IMR-90 (cell line): Measurements from ENCODE around the gene ZNF618. TPM values are rescaled to one million over a fixed set of nuclear protein-coding genes. Genes with fewer than 3 reads are reported as not detected.

ENCODE experiments used
- ATAC-seq: fragments of 200-7000 bp; cut with Tn5 transposase; 2 replicates; pipeline ENCODE4 v1.9.1; 2020; ENCODE audit warnings: low read depth, mild to moderate bottlenecking, moderate library complexity
- BruUV-seq: library from RNA; stranded (reverse); fragments of 400-500 nt; replicated peaks from 2 replicates; lab custom pipeline; 2021; lab: Mats Ljungman, UMichigan
- CTCF ChIA-PET: fragments of 300-600 bp; formaldehyde crosslinking; extraction: SDS; loops from one replicate; lab custom pipeline; 2021; ENCODE audit warnings: antibody characterized with exemption; lab: Yijun Ruan, JAX
- POLR2A ChIA-PET: fragments of 300-600 bp; sonication (Branson Sonifier 250); formaldehyde crosslinking; loops from one replicate; lab custom pipeline; 2022; ENCODE audit warnings: antibody characterized with exemption; ENCODE audit not compliant: unreplicated experiment; lab: Charles Lee
- DNase-seq: peaks from one replicate; pipeline ENCODE4 v3.0.0; 2013
- H2AFZ ChIP-seq: replicated peaks from 2 replicates; pipeline ENCODE3; 2013; ENCODE audit warnings: low read length, mild to moderate bottlenecking; ENCODE audit not compliant: poor library complexity
- H2AK5ac ChIP-seq: 2 replicates; pipeline ENCODE4 v1.6.1; 2013; ENCODE audit warnings: low read depth, low read length, inconsistent platforms
- H2AK9ac ChIP-seq: replicated peaks from 2 replicates; pipeline ENCODE3; 2013; ENCODE audit warnings: mild to moderate bottlenecking, low read depth, low read length, moderate library complexity; ENCODE audit not compliant: poor library complexity
- H2BK120ac ChIP-seq: 2 replicates; pipeline ENCODE4 v1.6.1; 2013; ENCODE audit warnings: low read depth, low read length, inconsistent platforms
- H2BK15ac ChIP-seq: 3 replicates; pipeline ENCODE4 v1.6.1; 2013; ENCODE audit warnings: low read depth, low read length, inconsistent platforms
- H2BK20ac ChIP-seq: 2 replicates; pipeline ENCODE4 v1.6.1; 2013; ENCODE audit warnings: low read depth, mild to moderate bottlenecking, inconsistent platforms, low read length, moderate library complexity
- H2BK5ac ChIP-seq: 2 replicates; pipeline ENCODE4 v1.6.1; 2013; ENCODE audit warnings: mild to moderate bottlenecking, low read depth, low read length, inconsistent platforms; ENCODE audit not compliant: poor library complexity, severe bottlenecking
- H3K14ac ChIP-seq: replicated peaks from 2 replicates; pipeline ENCODE4 v1.6.1; 2013; ENCODE audit warnings: low read depth, low read length, inconsistent platforms
- H3K18ac ChIP-seq: 2 replicates; pipeline ENCODE4 v1.6.1; 2013; ENCODE audit warnings: low read depth, low read length, control low read depth
- H3K23ac ChIP-seq: 2 replicates; pipeline ENCODE4 v1.6.1; 2013; ENCODE audit warnings: low read depth, low read length, inconsistent platforms
- H3K27ac ChIP-seq: 2 replicates; pipeline ENCODE4 v1.5.1; 2013; ENCODE audit warnings: mild to moderate bottlenecking, control low read depth, low read length; ENCODE audit not compliant: insufficient read depth
- H3K27me3 ChIP-seq: 2 replicates; pipeline ENCODE4 v1.6.1; 2013; ENCODE audit warnings: low read length; ENCODE audit not compliant: control insufficient read depth, insufficient read depth
- H3K36me3 ChIP-seq: 2 replicates; pipeline ENCODE4 v1.6.1; 2013; ENCODE audit warnings: low read length, mixed read lengths; ENCODE audit not compliant: control insufficient read depth, insufficient read depth
- H3K4ac ChIP-seq: 2 replicates; pipeline ENCODE4 v1.6.1; 2013; ENCODE audit warnings: low read depth, low read length, inconsistent platforms
- H3K4me1 ChIP-seq: 2 replicates; pipeline ENCODE4 v1.6.1; 2013; ENCODE audit warnings: low read length, mixed read lengths; ENCODE audit not compliant: control insufficient read depth, insufficient read depth
- H3K4me2 ChIP-seq: 2 replicates; pipeline ENCODE4 v1.6.1; 2013; ENCODE audit warnings: low read depth, mild to moderate bottlenecking, control low read depth, low read length, moderate library complexity
- H3K4me3 ChIP-seq: 2 replicates; pipeline ENCODE4 v1.5.1; 2013; ENCODE audit warnings: low read depth, mild to moderate bottlenecking, control low read depth, low read length, moderate library complexity; ENCODE audit not compliant: insufficient read depth
- H3K56ac ChIP-seq: 2 replicates; pipeline ENCODE4 v1.6.1; 2013; ENCODE audit warnings: low read length, inconsistent platforms; ENCODE audit not compliant: insufficient read depth; ENCODE audit errors: extremely low read depth
- H3K79me1 ChIP-seq, 2 experiments: 2 replicates each; pipeline ENCODE4 v1.6.1; 2013; ENCODE audit warnings: low read length in 2 of 2, inconsistent platforms in 1 of 2, low read depth in 1 of 2
- H3K9ac ChIP-seq: 2 replicates; pipeline ENCODE4 v1.6.1; 2013; ENCODE audit warnings: low read depth, low read length, control low read depth
- H3K9me1 ChIP-seq: 2 replicates; pipeline ENCODE4 v1.6.1; 2013; ENCODE audit warnings: low read length, inconsistent platforms; ENCODE audit not compliant: insufficient read depth
- H3K9me3 ChIP-seq: 2 replicates; pipeline ENCODE4 v1.6.1; 2013; ENCODE audit warnings: low read length; ENCODE audit not compliant: control insufficient read depth, insufficient read depth
- H4K20me1 ChIP-seq: 2 replicates; pipeline ENCODE4 v1.6.1; 2013; ENCODE audit warnings: low read length, inconsistent platforms; ENCODE audit not compliant: insufficient read depth
- H4K5ac ChIP-seq: 2 replicates; pipeline ENCODE4 v1.6.1; 2013; ENCODE audit warnings: mild to moderate bottlenecking, low read depth, low read length, control low read depth
- H4K8ac ChIP-seq, 2 experiments: 2 replicates each; pipeline ENCODE4 v1.6.1; 2013; ENCODE audit warnings: low read depth in 2 of 2, low read length in 2 of 2, control low read depth in 1 of 2, inconsistent platforms in 1 of 2
- H4K91ac ChIP-seq: 2 replicates; pipeline ENCODE4 v1.6.1; 2013; ENCODE audit warnings: low read depth, low read length, inconsistent platforms; ENCODE audit not compliant: insufficient read depth
- BHLHE40 ChIP-seq: fragments of 150-350 bp; IDR thresholded peaks from 2 replicates; pipeline ENCODE4 v1.6.1; 2016; ENCODE audit warnings: mild to moderate bottlenecking, low read depth, low read length
- CEBPB ChIP-seq: IDR thresholded peaks from 2 replicates; pipeline ENCODE4 v1.6.1; 2012; ENCODE audit warnings: low read depth, low read length, improper control_type of control experiment
- FOS ChIP-seq: fragments of 150-350 bp; IDR thresholded peaks from 2 replicates; pipeline ENCODE4 v1.6.1; 2016; ENCODE audit warnings: low read depth, low read length
- MAZ ChIP-seq: IDR thresholded peaks from 2 replicates; pipeline ENCODE4 v1.6.1; 2012; ENCODE audit warnings: low read depth, mild to moderate bottlenecking, low read length, improper control_type of control experiment, moderate library complexity, borderline replicate concordance
- NFE2L2 ChIP-seq: fragments of 150-350 bp; IDR thresholded peaks from 2 replicates; pipeline ENCODE4 v1.6.1; 2016; ENCODE audit warnings: low read depth, mild to moderate bottlenecking, low read length
- RCOR1 ChIP-seq: IDR thresholded peaks from 2 replicates; pipeline ENCODE4 v1.6.1; 2012; ENCODE audit warnings: mild to moderate bottlenecking, low read length, improper control_type of control experiment; ENCODE audit not compliant: insufficient replicate concordance
- RFX5 ChIP-seq: IDR thresholded peaks from 2 replicates; pipeline ENCODE4 v1.8.0; 2012; ENCODE audit warnings: low read depth, mild to moderate bottlenecking, low read length, moderate library complexity
- WGBS, 2 experiments: methylation state at CpG; one replicate each; pipeline versions ENCODE4 v1.1.5 to v1.1.7; 2013; ENCODE audit warnings: missing lambda C conversion rate in 2 of 2; ENCODE audit not compliant: insufficient read length in 1 of 2; ENCODE audit errors: extremely low coverage in 2 of 2; 5-methylcytosine and 5-hydroxymethylcytosine counted together
- dilution Hi-C: fragments of 300-500 bp; cut with HindIII; formaldehyde crosslinking; loops from one replicate; pipeline ENCODE4 v1.14.3; 2018; ENCODE audit warnings: low sequenced_read_pairs; ENCODE audit not compliant: unreplicated experiment
- in situ Hi-C: fragments of 300-500 bp; cut with MboI; formaldehyde crosslinking; loops from 3 replicates; pipeline ENCODE4 v1.14.3; 2019; ENCODE audit warnings: low sequenced_read_pairs, inconsistent platforms, mixed read lengths
- intact Hi-C: fragments of 100-400 bp; cut with micrococcal nuclease; formaldehyde crosslinking; loops from 2 replicates; pipeline ENCODE4 v1.10.0; 2022
- polyA plus RNA-seq, 3 experiments: library from polyadenylated mRNA; depleted of rRNA; stranded (reverse); fragments of >200 nt; gene quantifications; 2 replicates each; pipeline ENCODE4 v1.2.3, GENCODE V29; 2012; ENCODE audit warnings: low replicate concordance in 1 of 3
- total RNA-seq: library from RNA; depleted of rRNA; stranded (reverse); fragments of >200 nt; gene quantifications from 2 replicates; pipeline ENCODE4 v1.2.3, GENCODE V29; 2012
- TF ChIP-seq, protein P1 (sequence below): conservative IDR thresholded peaks from 2 replicates; pipeline ENCODE4 v1.5.1; 2012; ENCODE audit warnings: mild to moderate bottlenecking, low read depth, low read length, improper control_type of control experiment
- TF ChIP-seq, protein P2 (sequence below): fragments of 150-350 bp; IDR thresholded peaks from 2 replicates; pipeline ENCODE4 v1.6.1; 2016; ENCODE audit warnings: low read depth, mild to moderate bottlenecking, low read length, moderate library complexity, borderline replicate concordance
- TF ChIP-seq, protein P3 (sequence below): fragments of 150-350 bp; IDR thresholded peaks from 2 replicates; pipeline ENCODE4 v1.6.1; 2017; ENCODE audit warnings: mild to moderate bottlenecking, antibody characterized with exemption, low read length, low read depth

ZNF618 gene
- total and polyA plus RNA-seq, 2 of the 4 experiments (the other 2 are of a cell fraction): 8.2 to 9.4 TPM

DNA sequence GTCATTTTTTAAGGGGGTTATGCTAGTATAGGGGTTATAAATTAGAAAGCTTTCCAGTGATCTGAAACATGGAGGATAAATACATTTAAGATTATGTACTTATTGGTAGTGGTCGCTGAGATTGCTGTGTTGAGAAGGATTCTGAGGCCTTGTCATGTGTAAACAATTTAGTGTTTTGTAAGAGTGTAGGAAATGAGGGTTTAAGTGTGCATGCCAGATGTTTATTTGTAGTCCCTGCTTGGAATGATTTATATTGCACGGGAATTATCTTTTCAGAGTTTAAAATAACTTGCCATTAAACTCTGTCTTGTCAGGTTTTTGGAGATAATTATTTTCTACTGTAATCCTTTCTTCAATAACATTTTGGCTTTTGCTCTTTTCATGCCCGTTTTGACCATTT lies 19.4 kb downstream of the ZNF618 start:
- Histone ChIP-seq H3K9me3 (peaks cover under 1% of the 10 kb centered on the region; the same call in 1 of the 2 replicates), H4K20me1 (peaks cover 22% of the 10 kb centered on the region; the same call in 1 of the 2 replicates), H2AK9ac (no peak overlapping the region), H2AFZ (no peak overlapping the region), H3K4ac (no peak overlapping the region), H3K9me1 (peaks cover 7% of the 10 kb centered on the region), H3K18ac (no peak overlapping the region), H2BK120ac (no peak overlapping the region), H2AK5ac (no peak overlapping the region), H3K9ac (no peak overlapping the region), H2BK5ac (no peak overlapping the region), H3K36me3 (peaks cover 4% of the 10 kb centered on the region; the same call in 1 of the 2 replicates), H2BK15ac (no peak overlapping the region), H3K27me3 (no peaks in the 10 kb centered on the region), H3K14ac (no peak overlapping the region), H3K4me3 (no peak overlapping the region), H4K5ac (no peak overlapping the region), H4K8ac (no peak overlapping the region), H3K23ac (no peak overlapping the region), H3K27ac (no peak overlapping the region), H4K91ac (no peak overlapping the region), H3K4me1 (peaks cover 4% of the 10 kb centered on the region), H3K4me2 (no peak overlapping the region; the same call in 1 of the 2 replicates), H3K79me1 (peaks cover 28 to 54% of the 10 kb centered on the region in 2 experiments), H2BK20ac (no peak overlapping the region), H3K56ac (no peak overlapping the region; the same call in 1 of the 2 replicates)
- TF ChIP-seq, protein P1, sequence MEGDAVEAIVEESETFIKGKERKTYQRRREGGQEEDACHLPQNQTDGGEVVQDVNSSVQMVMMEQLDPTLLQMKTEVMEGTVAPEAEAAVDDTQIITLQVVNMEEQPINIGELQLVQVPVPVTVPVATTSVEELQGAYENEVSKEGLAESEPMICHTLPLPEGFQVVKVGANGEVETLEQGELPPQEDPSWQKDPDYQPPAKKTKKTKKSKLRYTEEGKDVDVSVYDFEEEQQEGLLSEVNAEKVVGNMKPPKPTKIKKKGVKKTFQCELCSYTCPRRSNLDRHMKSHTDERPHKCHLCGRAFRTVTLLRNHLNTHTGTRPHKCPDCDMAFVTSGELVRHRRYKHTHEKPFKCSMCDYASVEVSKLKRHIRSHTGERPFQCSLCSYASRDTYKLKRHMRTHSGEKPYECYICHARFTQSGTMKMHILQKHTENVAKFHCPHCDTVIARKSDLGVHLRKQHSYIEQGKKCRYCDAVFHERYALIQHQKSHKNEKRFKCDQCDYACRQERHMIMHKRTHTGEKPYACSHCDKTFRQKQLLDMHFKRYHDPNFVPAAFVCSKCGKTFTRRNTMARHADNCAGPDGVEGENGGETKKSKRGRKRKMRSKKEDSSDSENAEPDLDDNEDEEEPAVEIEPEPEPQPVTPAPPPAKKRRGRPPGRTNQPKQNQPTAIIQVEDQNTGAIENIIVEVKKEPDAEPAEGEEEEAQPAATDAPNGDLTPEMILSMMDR: no peak
- TF ChIP-seq CEBPB (no peak), BHLHE40 (no peak), RFX5 (no peak), NFE2L2 (no peak), RCOR1 (no peak), MAZ (no peak), FOS (no peak)
- TF ChIP-seq, protein P2, sequence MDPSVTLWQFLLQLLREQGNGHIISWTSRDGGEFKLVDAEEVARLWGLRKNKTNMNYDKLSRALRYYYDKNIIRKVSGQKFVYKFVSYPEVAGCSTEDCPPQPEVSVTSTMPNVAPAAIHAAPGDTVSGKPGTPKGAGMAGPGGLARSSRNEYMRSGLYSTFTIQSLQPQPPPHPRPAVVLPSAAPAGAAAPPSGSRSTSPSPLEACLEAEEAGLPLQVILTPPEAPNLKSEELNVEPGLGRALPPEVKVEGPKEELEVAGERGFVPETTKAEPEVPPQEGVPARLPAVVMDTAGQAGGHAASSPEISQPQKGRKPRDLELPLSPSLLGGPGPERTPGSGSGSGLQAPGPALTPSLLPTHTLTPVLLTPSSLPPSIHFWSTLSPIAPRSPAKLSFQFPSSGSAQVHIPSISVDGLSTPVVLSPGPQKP: no peak
- TF ChIP-seq, protein P3, sequence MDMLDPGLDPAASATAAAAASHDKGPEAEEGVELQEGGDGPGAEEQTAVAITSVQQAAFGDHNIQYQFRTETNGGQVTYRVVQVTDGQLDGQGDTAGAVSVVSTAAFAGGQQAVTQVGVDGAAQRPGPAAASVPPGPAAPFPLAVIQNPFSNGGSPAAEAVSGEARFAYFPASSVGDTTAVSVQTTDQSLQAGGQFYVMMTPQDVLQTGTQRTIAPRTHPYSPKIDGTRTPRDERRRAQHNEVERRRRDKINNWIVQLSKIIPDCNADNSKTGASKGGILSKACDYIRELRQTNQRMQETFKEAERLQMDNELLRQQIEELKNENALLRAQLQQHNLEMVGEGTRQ: no peak
- ATAC-seq (peak; percentile 44), DNase-seq (peak; percentile 47)
- no TSS peak for BruUV-seq
- WGBS, 2 experiments: 63% methylated on average over 1 of the region's 3 CpGs; no CpG with 5 or more reads in 1 of the 2 experiments
- dilution Hi-C loops (no loop called here), in situ Hi-C loops (no loop called here), intact Hi-C loops (no loop called here)
- CTCF ChIA-PET: no interaction called here
- POLR2A ChIA-PET: no interaction called here
